ENCODE measurements around the gene OR10G4.
"Not testable (repeated sequence)": the region's sequence is repeated elsewhere in the genome, so short reads cannot be mapped to it uniquely, and the experiment has no call there.

Gene OR10G4, protein sequence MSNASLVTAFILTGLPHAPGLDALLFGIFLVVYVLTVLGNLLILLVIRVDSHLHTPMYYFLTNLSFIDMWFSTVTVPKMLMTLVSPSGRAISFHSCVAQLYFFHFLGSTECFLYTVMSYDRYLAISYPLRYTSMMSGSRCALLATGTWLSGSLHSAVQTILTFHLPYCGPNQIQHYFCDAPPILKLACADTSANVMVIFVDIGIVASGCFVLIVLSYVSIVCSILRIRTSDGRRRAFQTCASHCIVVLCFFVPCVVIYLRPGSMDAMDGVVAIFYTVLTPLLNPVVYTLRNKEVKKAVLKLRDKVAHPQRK

DNA sequence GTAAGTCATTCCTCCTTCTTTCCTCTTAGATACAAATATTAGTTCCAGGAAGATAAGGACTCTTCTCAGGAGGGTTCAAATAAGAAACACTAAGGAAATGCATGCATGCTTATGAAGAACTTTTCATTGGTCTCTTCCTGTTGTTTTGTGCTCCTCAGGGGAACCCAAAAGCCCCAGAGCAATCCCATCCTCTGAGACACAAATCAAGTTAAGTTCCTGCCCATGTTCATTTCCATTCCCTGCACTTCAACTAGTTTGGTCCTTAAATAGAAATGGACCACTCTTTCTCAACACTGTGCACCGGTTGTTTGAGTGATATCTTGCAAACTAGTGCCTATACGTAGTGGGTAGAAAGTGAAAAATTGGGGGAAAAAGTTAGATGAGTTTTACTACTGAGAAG, at the start of gene OR10G4:
Gene OR10G4, plus strand, starts transcription at position 301 of the 400 bp plus-strand sequence. CDS start 2,578 bp downstream, outside the sequence.
- no peak for DNase-seq

DNA sequence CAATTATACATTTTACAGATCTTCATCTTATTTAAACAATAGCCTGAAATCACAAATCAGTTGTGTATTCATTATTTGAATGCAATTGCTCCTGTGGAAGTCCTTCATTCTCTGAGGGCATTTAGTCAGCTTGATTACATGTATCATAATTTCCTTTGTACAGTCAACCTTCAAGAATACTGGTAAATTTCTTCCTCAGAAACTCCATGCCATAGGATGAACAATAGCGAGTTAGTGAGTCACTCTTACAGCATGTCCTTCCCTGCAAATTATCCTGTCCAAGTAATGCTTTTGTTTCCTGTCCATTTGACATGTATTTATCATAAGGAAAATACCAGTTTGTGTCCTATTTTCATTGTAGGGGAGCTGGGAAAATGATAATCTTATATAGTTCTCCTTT, 39.0 kb upstream of the OR10G4 start:
- DNase-seq = no peak

DNA sequence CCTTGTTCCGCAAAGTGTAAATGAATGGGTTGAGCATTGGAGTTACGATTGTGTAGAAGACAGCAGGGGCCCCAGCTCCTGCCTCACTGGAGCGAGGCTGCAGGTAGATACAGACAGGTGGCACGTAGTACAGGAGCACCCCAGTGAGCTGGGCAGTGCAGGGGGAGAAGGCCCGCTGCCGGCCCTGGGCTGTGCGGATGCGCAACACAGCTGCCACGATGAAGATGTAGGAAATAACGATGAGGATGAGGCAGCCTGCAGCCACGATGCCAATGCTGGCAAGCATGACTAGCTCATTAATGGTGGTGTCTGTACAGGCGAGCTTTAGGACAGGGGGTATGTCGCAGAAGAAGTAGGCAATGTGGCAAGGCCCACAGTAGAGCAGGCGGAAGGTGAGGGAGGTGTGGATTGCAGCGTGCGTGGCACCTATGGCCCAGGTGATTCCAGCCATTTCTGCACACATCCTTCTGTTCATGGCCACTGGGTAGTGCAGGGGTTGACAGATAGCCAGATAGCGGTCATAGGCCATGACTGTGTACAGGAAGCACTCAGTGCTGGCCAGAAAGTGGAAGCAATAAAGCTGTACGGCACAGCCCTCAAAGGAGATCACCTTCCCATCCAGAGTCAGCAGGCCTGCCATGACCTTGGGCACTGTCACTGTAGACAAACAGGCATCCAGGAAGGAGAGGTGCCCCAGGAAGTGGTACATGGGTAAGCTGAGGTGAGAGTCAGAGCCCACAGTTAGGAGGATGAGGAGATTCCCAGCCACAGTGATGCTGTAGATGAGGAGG, 35.8 kb upstream of the OR10G4 start:
- DNase-seq = no peak

DNA sequence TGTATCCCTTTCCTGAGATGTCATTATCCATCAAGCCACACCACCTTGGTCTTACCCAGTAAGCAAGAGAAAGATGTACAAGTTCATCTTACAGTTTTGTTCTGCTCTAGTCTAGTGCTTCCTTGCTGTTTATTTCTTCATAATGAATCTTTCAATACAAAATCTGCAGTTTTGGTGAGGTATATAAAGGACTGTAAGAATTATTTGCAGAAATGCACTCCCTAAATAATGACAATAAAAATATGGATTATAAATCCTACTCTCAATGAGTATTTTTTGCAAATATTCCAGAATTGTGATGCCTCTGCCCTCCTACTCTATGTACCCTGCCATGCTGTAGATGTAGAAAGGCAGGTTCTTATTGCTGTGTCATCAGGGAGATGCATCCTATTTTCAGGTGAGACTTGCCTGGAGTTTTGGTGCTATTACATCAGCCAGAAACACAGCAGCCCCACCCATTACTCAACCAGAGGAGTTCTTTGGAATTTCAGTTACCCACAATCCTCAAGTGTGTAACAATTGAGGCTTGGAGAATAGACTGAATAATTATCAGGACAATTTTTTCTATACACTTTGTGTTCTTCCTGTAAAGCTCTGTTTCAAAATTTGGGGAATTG, 35.0 kb upstream of the OR10G4 start, which contains the start of gene OR10S1:
Gene OR10S1, minus strand, starts transcription at position 51 of the 617 bp plus-strand sequence. CDS start 117 bp downstream, outside the sequence.
- no peak for DNase-seq

DNA sequence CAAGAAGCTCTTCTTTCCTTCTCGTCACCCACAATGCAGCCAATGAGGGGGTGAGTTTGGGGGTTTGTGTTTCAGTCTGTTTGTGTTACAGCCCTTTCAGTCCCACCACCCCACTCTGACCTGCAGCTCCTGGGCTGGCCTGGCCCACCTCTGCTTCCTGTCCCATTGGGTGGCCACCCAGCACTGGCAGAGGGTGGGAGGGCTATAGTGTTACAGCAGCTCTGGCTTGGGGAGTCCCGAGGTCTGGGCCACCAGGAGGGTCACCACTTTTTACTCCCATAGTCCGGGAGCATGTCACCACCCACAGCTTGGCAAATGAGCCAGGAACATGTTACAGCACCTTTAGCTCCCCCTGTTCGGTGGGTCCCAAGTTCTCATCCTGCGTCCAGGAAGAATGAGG, 33.5 kb upstream of the OR10G4 start:
- no peak for DNase-seq

DNA sequence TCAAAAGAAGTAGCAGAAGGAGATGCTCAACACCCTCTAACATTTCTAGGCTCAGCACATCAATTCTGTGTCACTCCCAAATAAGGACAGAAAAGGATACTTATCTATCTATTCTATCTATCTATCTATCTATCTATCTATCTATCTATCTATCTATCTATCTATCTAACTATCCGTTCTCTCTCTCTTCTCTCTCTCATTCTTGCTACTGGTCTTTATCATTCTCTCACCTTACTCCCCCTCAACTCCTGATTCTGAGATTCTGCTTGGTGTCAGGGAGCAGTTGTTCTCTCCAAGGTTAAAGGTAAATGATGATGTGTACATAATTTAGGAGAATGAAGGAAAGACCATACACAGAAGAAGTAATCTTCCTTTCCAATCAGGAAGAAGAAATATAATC, 17.7 kb upstream of the OR10G4 start, which contains the start of gene OR10G6:
Gene OR10G6, minus strand, starts transcription at position 43 of the 400 bp plus-strand sequence. Its CDS starts 0 bp downstream, at position 43.
- no peak for DNase-seq

DNA sequence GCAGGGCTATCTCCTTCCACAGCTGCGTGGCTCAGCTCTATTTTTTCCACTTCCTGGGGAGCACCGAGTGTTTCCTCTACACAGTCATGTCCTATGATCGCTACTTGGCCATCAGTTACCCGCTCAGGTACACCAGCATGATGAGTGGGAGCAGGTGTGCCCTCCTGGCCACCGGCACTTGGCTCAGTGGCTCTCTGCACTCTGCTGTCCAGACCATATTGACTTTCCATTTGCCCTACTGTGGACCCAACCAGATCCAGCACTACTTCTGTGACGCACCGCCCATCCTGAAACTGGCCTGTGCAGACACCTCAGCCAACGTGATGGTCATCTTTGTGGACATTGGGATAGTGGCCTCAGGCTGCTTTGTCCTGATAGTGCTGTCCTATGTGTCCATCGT, 3.0 kb downstream of the OR10G4 start:
- DNase-seq = not testable (repeated sequence)

DNA sequence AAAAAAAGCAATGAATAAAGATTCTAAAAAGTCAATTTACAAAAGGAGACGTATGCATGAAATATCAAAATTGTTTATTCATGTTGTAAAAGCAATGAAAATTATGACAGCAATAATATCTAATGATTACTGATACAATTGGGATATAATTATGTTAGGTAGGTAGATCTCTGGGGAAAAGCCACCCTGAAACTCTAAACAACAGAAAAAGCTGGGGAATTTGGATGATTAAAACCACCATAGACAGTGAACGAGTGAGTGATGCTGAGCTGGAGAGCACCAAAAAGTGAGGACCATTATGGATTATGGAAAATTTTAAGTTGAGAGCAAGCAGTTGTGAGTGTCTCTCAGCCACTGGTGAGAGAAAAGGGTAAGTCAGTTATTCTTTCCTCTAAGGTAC, 13.7 kb downstream of the OR10G4 start, which contains the start of gene OR10G8:
Gene OR10G8, plus strand, starts transcription at position 301 of the 400 bp plus-strand sequence. CDS start 2,825 bp downstream, outside the sequence.
- DNase-seq = no peak

DNA sequence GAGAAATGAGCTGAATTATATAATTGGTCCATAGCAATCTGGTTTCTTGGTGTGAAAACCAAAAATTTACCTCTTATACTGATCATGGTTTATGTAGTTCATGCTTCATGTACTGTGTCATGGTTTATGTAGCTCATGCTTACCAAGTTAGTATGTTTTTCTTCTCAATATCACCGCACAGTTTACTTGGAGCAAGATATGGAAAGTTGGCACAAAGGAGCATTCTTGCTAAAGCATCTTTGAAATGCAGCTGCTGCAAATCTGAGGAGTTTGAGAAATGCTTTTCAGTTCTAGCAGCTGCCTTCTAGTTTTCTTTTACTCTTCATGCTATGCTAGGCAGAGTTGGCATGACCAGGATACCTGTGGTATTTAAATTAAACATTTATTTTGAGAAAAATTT, 23.9 kb downstream of the OR10G4 start:
- DNase-seq = no peak

DNA sequence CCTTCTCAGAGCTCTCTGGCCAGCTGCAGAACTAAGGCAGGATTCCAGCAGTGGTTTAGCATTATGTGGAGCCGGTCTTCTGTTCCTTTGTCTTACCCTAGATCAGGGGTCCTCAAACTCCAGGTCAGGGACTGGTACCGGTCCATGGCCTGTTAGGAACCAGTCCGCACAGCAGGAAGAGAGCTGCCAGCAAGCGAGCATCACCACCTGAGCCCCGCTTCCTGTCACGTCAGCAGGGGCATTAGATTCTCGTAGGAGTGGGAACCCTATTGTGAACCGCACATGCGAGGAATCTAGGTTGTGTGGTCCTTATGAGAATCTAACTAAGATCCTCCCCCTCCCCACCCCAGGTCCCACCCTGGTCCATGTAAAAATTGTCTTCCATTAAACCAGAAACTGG, 26.8 kb downstream of the OR10G4 start:
- no peak for DNase-seq

DNA sequence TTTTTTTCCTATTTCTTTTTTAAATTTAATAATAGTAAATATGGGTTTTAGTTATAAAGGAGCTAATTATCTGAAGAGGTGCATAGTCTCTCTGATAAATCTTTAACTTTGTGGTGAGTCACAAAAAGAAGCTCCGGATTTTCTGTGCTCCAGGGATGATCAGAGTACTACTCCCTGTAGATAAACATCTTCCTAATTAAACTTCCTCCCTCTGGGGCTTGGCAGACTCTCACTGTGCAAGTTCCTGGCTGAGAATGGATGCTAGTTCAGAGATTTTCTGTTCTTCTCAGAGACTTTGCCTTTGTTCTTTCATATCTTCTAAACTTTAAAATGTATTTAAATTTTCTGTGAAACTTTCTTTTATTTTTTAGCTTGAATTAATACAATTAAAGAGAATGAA, 28.5 kb downstream of the OR10G4 start, which contains the start of gene OR10G7:
Gene OR10G7, minus strand, starts transcription at position 72 of the 400 bp plus-strand sequence. CDS start 2,324 bp downstream, outside the sequence.
- DNase-seq = no peak

DNA sequence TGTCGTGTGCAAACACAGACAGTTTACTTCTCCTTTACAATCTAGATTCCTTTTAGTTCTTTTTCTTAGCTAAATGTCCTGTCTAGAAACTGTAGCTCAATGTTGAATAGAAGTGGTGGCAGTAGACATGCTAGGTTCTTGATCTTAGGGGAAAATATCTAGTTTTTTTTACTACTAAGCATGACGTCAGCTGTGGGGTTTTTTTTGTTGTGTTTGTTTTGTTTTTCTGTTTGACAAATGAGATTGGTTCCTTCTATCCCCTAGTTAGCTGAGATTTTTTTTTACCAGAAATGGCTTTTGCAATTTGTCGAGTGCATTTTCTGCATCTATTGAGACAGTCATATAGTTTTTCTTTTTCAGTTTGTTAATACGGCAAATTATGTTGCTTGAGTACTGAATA, 30.6 kb downstream of the OR10G4 start:
- DNase-seq = no peak

DNA sequence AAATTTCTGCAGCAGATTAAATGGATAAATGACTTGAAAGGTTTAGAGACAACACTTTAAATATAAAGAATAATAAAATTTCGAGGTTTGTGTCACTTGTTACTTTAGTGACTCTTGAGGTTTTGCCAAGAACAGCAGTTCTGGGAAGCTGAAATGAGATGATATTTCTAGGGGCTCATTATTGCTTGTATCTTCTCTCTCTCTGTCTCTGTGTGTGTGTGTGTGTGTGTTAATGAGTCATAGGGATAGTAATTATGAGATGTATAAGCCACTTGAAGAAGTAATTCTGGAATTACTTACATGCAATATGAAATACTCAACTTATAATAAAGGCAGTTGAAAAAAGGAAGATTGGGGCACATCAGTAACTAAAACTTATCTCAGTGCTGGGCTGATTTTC, 38.0 kb downstream of the OR10G4 start:
- DNase-seq = no peak

DNA sequence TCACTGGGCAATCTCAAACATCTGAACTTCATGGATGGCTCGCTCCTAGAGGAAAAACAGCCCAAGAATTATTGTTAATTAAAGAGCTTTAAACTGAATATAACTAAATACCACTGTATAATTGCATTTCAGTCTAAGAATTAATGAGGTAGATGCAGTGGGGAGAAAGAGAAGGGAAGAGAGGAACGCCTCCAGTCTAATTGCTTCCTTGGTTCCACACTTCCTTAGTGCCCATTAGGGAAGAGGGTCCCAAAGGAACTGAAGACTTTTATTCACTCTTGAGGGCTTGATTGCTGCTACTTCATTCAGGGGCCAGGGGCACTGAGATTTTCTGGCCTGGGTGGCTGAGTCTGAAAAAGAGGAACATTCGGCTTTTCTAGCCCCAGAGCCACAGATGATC, 40.2 kb downstream of the OR10G4 start:
- DNase-seq = no peak

Measured in hippocampal formation (tissue), 2 donors.